Heart right ventricle (tissue), 16 donors: ENCODE results near the gene MAD1L1. TPM values are rescaled to one million over a fixed set of nuclear protein-coding genes. Genes with fewer than 3 reads are reported as not detected.

Experiments
- ATAC-seq, 8 donors: fragments of 200-7000 bp; cut with Tn5 transposase; one replicate each; pipeline ENCODE4 v1.9.1; 2020; ENCODE audit warnings: mild to moderate bottlenecking in 8 of 8, moderate library complexity in 8 of 8, moderate number of reproducible peaks in 1 of 8
- DNase-seq, 2 donors: peaks; one replicate each; pipeline ENCODE4 v3.0.0-alpha.2; 2020
- H3K27ac ChIP-seq, 10 donors: fragments of 200-600 bp; sonication (generic) in 2 of 10; one replicate each; pipeline versions ENCODE4 v1.5.0 to v1.8.0; 2020 to 2022; ENCODE audit warnings: mild to moderate bottlenecking in 3 of 10
- H3K27me3 ChIP-seq, 7 donors: fragments of 200-600 bp; one replicate each; pipeline ENCODE4 v1.8.0; 2021 to 2022; ENCODE audit warnings: mild to moderate bottlenecking in 2 of 7
- H3K36me3 ChIP-seq, 9 donors: fragments of 200-600 bp; sonication (generic) in 1 of 9; one replicate each; pipeline versions ENCODE4 v1.5.0 to v1.8.0; 2020 to 2022; ENCODE audit warnings: mild to moderate bottlenecking in 2 of 9
- H3K4me1 ChIP-seq, 9 donors: fragments of 200-600 bp; sonication (generic) in 1 of 9; one replicate each; pipeline versions ENCODE4 v1.5.0 to v1.8.0; 2020 to 2022; ENCODE audit warnings: mild to moderate bottlenecking in 4 of 9
- H3K4me3 ChIP-seq, 10 donors: fragments of 200-600 bp; sonication (generic) in 2 of 10; one replicate each; pipeline versions ENCODE4 v1.5.0 to v1.8.0; 2020 to 2022; ENCODE audit warnings: mild to moderate bottlenecking in 7 of 10, moderate library complexity in 2 of 10
- H3K9me3 ChIP-seq, 11 donors: fragments of 200-600 bp in 10 of 11; sonication (generic) in 2 of 11; one replicate each; pipeline versions ENCODE4 v1.5.0 to v1.8.0; 2013 to 2022; ENCODE audit warnings: mild to moderate bottlenecking in 2 of 11, control low read depth in 1 of 11, moderate library complexity in 1 of 11
- CTCF ChIP-seq, 9 donors: fragments of 200-600 bp; sonication (generic) in 2 of 9; IDR thresholded peaks; one replicate each; pipeline versions ENCODE4 v1.5.0 to v1.8.0; 2021 to 2022; ENCODE audit warnings: antibody characterized with exemption in 9 of 9, mild to moderate bottlenecking in 5 of 9, moderate library complexity in 1 of 9
- WGBS, 2 donors: extraction: QIAGEN DNeasy Blood & Tissue Kit; methylation state at CpG; one replicate each; pipeline ENCODE4 v1.1.7; 2013; ENCODE audit warnings: inconsistent platforms in 1 of 2; 5-methylcytosine and 5-hydroxymethylcytosine counted together
- intact Hi-C, 10 donors: fragments of 100-400 bp; cut with DNase I; formaldehyde crosslinking; loops; one replicate each; pipeline versions ENCODE4 v1.11.1 to v1.14.2; 2022
- polyA plus RNA-seq, 2 donors: library from polyadenylated mRNA; stranded (reverse); fragments of 200-250 nt; gene quantifications; one replicate each; pipeline ENCODE4 v1.2.3, GENCODE V29; 2013
- total RNA-seq, 10 donors: library from RNA; stranded (reverse); fragmentation: NEBNext Ultra II Directional in 3 of 10; extraction: Animal tissue kit (Norgen Biotek cat#: 25700) in 3 of 10; gene quantifications; one replicate each; pipeline versions ENCODE4 v1.2.1 to v1.2.4, GENCODE V29; 2021 to 2023
- donor health status: Arrhythmogenic right ventricular cardiomyopathy.
- donor health status: ischemic (EF 13 %, LVEDD 7.1; RV severe dilation, severe dysfunction).
- donor health status: healthy with polysubstance abuse.
- donor health status: DM: no; HTN: yes; CAD: no.
- donor health status: DM: no; HTN: no; CAD: no.
- donor health status: ischemic (EF 25% LVEDD 6.9; RV normal size, moderate dysfunction).
- donor health status: ischemic (EF 25% LVEDD 5.7; RV mildly dilated, moderate dysfunction).
- donor health status: healthy.
- donor health status: DM: yes; HTN: yes; CAD: no.
- donor health status: Ischemic cardiomyopathy.
- donor health status: ischemic (EF 35%, LVEDD 5.7; RV mildly dilated, moderate dysfunction).
- donor health status: nonischemic (EF 11% LVEDD 7.7; RV severe dilation, severe dysfunction).
- donor health status: DM: yes; HTN: yes; CAD: no.
- donor health status: PGD.
- donor health status: ischemic (EF 29% LVEDD 5.4; RV normal size, mild dysfunction).
- donor health status: nonischemic (EF 23%, LVEDD 6.1; RV moderate dilation, normal function).

The MAD1L1 gene
- total and polyA plus RNA-seq, 12 donors: 13.8 to 46.8 (median 20.2) TPM

- peaks cover 0 to 7% (median 0%) of the 10 kb centered on the region in 9 donors for H3K36me3 ChIP-seq
- DNase-seq (no peak), ATAC-seq (no peak)
- no peak overlapping the region for H3K27ac ChIP-seq
- no peak overlapping the region for H3K4me3 ChIP-seq
- no peaks in the 10 kb centered on the region for H3K9me3 ChIP-seq
- 96 to 97% methylated on average over 27 of the region's 27 CpGs for WGBS, 2 donors
- H3K4me1 ChIP-seq: no peaks in the 10 kb centered on the region
- H3K27me3 ChIP-seq: no peaks in the 10 kb centered on the region
- intact Hi-C loops: no loop called here
- TF ChIP-seq CTCF (IDR thresholded peaks at IDR 0.05): no peak
Measured at GRCh38 chr7:2076649-2077064, 156.1 kb downstream of the MAD1L1 start.

- no peak for ATAC-seq
- no peak for DNase-seq
- 94 to 96% methylated on average over 17 of the region's 17 CpGs for WGBS, 2 donors
- H3K27me3 ChIP-seq: no peaks in the 10 kb centered on the region
- H3K9me3 ChIP-seq: no peaks in the 10 kb centered on the region
- no peaks in the 10 kb centered on the region for H3K4me1 ChIP-seq
- no peak overlapping the region for H3K27ac ChIP-seq
- H3K36me3 ChIP-seq: peaks cover 0 to 7% (median 0%) of the 10 kb centered on the region in 9 donors
- H3K4me3 ChIP-seq: no peak overlapping the region
- TF ChIP-seq CTCF (IDR thresholded peaks at IDR 0.05): no peak
- intact Hi-C loops: no loop called here
Measured at GRCh38 chr7:2075811-2076210, 156.9 kb downstream of the MAD1L1 start.

GRCh38 chr7:2074691-2075090, 158.1 kb downstream of the MAD1L1 start:
- DNase-seq (no peak), ATAC-seq (no peak)
- H3K36me3 ChIP-seq: peaks cover 0 to 7% (median 0%) of the 10 kb centered on the region in 9 donors
- H3K27ac ChIP-seq: no peak overlapping the region
- no peaks in the 10 kb centered on the region for H3K4me1 ChIP-seq
- no peak for TF ChIP-seq CTCF (IDR thresholded peaks at IDR 0.05)
- intact Hi-C loops: no loop called here
- 93 to 94% methylated on average over 17 of the region's 17 CpGs for WGBS, 2 donors
- no peaks in the 10 kb centered on the region for H3K9me3 ChIP-seq
- no peaks in the 10 kb centered on the region for H3K27me3 ChIP-seq
- no peak overlapping the region for H3K4me3 ChIP-seq

GRCh38 chr7:2072798-2073197, 159.9 kb downstream of the MAD1L1 start:
- WGBS, 2 donors: 83 to 97% methylated on average over 13 of the region's 13 CpGs

More at GRCh38 chr7:2072798-2073197, 159.9 kb downstream of the MAD1L1 start:
- no peak overlapping the region for H3K27ac ChIP-seq
- TF ChIP-seq CTCF (IDR thresholded peaks at IDR 0.05): no peak
- no peaks in the 10 kb centered on the region for H3K4me1 ChIP-seq
- no peaks in the 10 kb centered on the region for H3K27me3 ChIP-seq
- H3K9me3 ChIP-seq: no peaks in the 10 kb centered on the region
- H3K4me3 ChIP-seq: no peak overlapping the region
- intact Hi-C loops: no loop called here
- DNase-seq (no peak), ATAC-seq (no peak)
- H3K36me3 ChIP-seq: peaks cover 0 to 19% (median 6%) of the 10 kb centered on the region in 9 donors
